SK-N-MC (cell line): Measurements from ENCODE around the gene MTFP1.

ENCODE experiments used
- DNase-seq: peaks from one replicate; pipeline ENCODE4 v3.0.0-alpha.2; 2011; ENCODE audit warnings: low read depth, low spot score
- H3K27ac ChIP-seq: fragments of 200-600 bp; sonication (generic); 2 replicates; pipeline ENCODE4 v1.5.1; 2016; ENCODE audit warnings: mixed run types
- H3K36me3 ChIP-seq: fragments of 200-600 bp; sonication (generic); 2 replicates; pipeline ENCODE4 v1.6.1; 2017; ENCODE audit warnings: antibody characterized with exemption, low read length, mixed read lengths; ENCODE audit not compliant: insufficient read depth
- H3K4me3 ChIP-seq: fragments of 200-600 bp; sonication (generic); 2 replicates; pipeline ENCODE4 v1.5.1; 2016
- H3K9ac ChIP-seq: fragments of 200-600 bp; sonication (generic); 2 replicates; pipeline ENCODE4 v1.8.0; 2017; ENCODE audit warnings: mixed run types, mixed read lengths; ENCODE audit not compliant: insufficient read length
- H3K9me3 ChIP-seq: fragments of 200-600 bp; sonication (generic); 2 replicates; pipeline ENCODE4 v1.6.1; 2017; ENCODE audit warnings: low read depth, mild to moderate bottlenecking, antibody characterized with exemption, low read length, moderate library complexity, mixed read lengths
- EZH2 ChIP-seq: fragments of 200-600 bp; sonication (generic); IDR thresholded peaks from one replicate; pipeline ENCODE4 v1.6.1; 2017; ENCODE audit warnings: antibody characterized with exemption
- FOXP2 ChIP-seq: optimal IDR thresholded peaks from 2 replicates; pipeline ENCODE3; 2011; ENCODE audit warnings: mild to moderate bottlenecking, moderate library complexity; ENCODE audit not compliant: insufficient read depth; ENCODE audit errors: extremely low read length, control extremely low read depth
- POLR2AphosphoS5 ChIP-seq: IDR thresholded peaks from 2 replicates; pipeline ENCODE4 v1.6.1; 2012; ENCODE audit warnings: mild to moderate bottlenecking, low read depth, low read length, borderline replicate concordance

MTFP1 gene

GRCh38 chr22:30471616-30472318 is 46.2 kb downstream of the MTFP1 start, which contains the start of gene SEC14L3:
SEC14L3 (minus strand) TSS chr22:30472017; CDS start chr22:30471958, 59 bp downstream.
- no peak within 1 kb of the TSS for H3K4me3 ChIP-seq
- no peak within 1 kb of the TSS for H3K9ac ChIP-seq
- no peak within 1 kb of the TSS for H3K27ac ChIP-seq
- DNase-seq = no peak
- no peaks in the 10 kb centered on the region for H3K9me3 ChIP-seq
- TF ChIP-seq FOXP2 (no peak), POLR2AphosphoS5 (no peak), EZH2 (no peak)
- no peaks in the 10 kb centered on the region for H3K36me3 ChIP-seq

- no peaks in the 10 kb centered on the region for H3K36me3 ChIP-seq
- H3K9me3 ChIP-seq = no peaks in the 10 kb centered on the region
- DNase-seq = no peak
- H3K4me3 ChIP-seq = no peak overlapping the region
- no peak overlapping the region for H3K27ac ChIP-seq
- TF ChIP-seq POLR2AphosphoS5 (no peak), FOXP2 (no peak), EZH2 (no peak)
- H3K9ac ChIP-seq = no peak overlapping the region
These were observed 47.6 kb downstream of the MTFP1 start for GRCh38 chr22:30472994-30473720.

- no peak overlapping the region for H3K9ac ChIP-seq
- no peak for DNase-seq
- TF ChIP-seq POLR2AphosphoS5 (no peak), EZH2 (no peak), FOXP2 (no peak)
These were observed 48.6 kb downstream of the MTFP1 start for GRCh38 chr22:30474121-30474520.

DNA sequence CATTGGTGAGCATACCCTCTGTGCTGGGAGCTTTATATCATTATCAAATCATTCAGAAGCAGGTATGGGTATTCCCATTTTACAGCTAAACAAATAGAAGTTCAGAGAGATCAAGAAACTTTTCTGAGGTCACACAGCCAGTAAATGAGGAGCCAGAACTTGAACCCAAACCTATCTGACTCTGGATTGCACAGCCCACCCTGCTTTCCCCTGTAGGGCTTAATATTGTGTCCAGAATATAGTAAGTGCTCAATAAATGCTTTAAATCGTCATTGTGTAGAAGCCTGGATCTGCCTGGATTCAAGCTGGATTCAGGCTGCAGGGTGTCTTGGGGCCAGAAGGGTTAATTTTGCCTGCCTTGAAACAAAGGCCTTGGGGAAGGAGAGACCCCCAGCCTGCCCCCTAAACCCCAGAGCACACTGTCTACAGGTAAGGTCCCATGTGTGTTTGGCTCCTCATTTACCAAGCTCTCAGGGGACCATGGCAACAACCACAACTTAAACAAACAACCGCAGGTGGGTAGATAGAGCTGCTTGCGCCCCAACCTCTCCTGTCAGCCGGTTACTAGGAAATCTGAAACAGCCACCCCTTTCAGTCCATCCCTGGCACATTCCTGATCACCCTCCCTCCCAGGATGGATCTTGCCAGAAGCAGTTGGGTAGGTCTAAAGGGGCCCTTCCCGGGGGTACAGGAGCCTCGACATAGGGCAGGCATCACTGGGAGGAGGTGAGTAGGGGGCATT is 49.3 kb downstream of the MTFP1 start:
- no peak overlapping the region for H3K27ac ChIP-seq
- H3K9me3 ChIP-seq = no peaks in the 10 kb centered on the region
- no peaks in the 10 kb centered on the region for H3K36me3 ChIP-seq
- no peak overlapping the region for H3K4me3 ChIP-seq
- TF ChIP-seq FOXP2 (no peak), POLR2AphosphoS5 (no peak), EZH2 (no peak)
- no peak overlapping the region for H3K9ac ChIP-seq
- DNase-seq = no peak

More at GRCh38 chr22:30474121-30474520, 48.6 kb downstream of the MTFP1 start:
- Histone ChIP-seq H3K27ac (no peak overlapping the region), H3K36me3 (no peaks in the 10 kb centered on the region), H3K9me3 (no peaks in the 10 kb centered on the region), H3K4me3 (no peak overlapping the region)
